GM19397 (cell line): ENCODE measurements around the gene GPRC5B.

Experiments used
- ATAC-seq: cut with Tn5 transposase; IDR thresholded peaks from one replicate; pipeline ENCODE4 v1.9.1; 2021; ENCODE audit warnings: mild to moderate bottlenecking, moderate library complexity; ENCODE audit not compliant: unreplicated experiment

The GPRC5B gene, protein sequence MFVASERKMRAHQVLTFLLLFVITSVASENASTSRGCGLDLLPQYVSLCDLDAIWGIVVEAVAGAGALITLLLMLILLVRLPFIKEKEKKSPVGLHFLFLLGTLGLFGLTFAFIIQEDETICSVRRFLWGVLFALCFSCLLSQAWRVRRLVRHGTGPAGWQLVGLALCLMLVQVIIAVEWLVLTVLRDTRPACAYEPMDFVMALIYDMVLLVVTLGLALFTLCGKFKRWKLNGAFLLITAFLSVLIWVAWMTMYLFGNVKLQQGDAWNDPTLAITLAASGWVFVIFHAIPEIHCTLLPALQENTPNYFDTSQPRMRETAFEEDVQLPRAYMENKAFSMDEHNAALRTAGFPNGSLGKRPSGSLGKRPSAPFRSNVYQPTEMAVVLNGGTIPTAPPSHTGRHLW

DNA sequence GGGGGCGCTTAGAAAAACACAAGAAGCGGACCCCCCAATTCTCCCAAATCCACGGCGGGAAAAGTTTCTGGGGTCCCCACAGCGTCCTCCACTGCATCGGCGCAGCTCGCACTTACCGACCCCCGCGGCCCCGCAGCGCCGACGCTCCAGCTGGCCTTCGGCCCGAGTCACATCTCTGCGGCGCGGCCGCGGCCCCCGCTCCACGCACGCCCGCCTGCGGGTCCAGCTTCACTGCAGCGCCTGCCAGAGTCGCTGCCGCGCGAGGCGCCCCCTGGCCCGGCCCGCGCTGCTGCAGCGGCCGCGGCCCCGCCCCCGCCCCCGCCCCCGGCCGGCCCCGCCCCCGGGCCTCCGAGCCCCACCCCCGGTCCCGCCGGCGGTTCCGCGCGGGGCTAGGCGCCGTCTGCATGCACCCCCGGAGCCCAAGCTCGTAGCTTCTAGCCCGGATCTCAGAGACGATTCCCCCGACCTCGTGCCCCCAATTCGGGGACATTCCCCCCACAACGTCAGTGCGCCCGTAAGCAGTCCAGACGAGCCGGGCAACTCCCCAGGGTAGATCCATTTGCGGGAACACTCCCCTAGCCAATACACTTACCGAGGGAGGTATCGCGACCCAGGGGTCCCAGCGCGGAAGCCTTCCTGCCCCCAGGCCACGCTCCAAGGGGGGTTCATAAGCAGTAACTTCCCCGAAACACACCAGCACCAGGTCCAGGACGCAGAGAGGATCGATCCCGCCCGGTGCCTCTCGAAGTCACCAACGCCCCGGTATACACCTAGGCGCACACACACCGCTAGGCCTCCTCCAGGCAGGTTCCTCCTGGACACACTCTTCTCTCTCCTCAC lies at the start of gene GPRC5B:
TSS of gene GPRC5B (minus strand) at position 238 of the 840 bp plus-strand sequence. CDS start 12,003 bp downstream, outside the sequence.
- no peak for ATAC-seq

DNA sequence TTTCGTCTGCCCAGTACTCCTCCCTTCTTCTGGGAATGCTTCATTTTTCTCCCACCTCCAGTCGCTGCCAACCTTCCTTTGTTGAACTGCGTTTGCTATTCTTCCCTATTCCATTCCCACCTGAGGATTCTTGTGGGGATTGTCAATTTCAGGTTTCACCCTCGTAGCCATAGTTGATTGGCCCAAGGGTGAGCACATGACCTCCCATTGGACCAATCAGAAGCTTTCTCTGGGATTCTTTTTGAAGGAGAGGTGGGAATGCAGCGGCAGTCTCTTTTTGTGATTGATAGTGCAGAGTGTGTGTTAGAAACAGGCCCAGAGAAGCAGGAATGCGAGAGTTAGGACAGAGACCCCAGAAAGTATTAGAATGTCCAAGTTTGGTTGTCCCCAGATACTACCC lies 49.1 kb upstream of the GPRC5B start:
- no peak for ATAC-seq

DNA sequence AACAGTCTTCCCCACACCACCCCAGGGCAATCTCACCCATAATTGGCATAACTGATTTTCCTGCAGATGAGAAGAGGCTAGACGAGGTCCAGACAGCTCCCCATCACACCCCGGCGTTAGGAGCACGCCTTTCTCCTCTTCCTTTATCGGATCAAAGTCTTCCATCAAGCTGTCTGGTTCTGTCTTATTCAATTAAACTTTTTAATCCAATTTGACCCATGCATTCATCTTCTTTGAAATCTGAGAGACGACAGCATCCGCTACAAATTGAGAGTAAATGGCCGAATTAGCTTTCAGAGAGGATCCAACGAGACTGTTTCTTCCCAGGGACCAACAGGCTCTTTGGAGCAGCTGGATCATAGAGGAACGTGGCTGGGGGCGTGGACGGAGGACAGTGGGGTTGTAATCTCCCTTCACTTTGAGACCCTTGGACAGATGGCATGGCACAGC lies 44.4 kb upstream of the GPRC5B start:
- no peak for ATAC-seq

DNA sequence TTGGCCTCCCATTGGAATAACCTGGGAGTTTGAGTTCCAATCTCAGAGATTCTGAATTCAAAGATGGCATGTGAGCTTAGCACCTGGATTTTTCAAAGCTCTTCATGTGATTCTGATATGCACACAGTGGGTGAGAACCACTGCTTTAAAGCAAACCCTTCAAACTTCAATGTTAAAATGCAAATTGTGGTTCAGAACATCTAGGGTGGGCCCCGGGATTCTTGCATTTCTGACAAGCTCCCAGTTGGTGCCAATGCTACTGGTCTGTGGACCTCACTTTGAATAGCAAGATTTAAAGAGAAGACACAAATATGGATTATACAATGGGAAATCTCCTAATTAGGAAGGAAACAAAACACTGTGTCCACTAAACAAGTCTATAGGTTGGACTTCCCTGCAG lies 43.8 kb upstream of the GPRC5B start:
- ATAC-seq, result no peak

DNA sequence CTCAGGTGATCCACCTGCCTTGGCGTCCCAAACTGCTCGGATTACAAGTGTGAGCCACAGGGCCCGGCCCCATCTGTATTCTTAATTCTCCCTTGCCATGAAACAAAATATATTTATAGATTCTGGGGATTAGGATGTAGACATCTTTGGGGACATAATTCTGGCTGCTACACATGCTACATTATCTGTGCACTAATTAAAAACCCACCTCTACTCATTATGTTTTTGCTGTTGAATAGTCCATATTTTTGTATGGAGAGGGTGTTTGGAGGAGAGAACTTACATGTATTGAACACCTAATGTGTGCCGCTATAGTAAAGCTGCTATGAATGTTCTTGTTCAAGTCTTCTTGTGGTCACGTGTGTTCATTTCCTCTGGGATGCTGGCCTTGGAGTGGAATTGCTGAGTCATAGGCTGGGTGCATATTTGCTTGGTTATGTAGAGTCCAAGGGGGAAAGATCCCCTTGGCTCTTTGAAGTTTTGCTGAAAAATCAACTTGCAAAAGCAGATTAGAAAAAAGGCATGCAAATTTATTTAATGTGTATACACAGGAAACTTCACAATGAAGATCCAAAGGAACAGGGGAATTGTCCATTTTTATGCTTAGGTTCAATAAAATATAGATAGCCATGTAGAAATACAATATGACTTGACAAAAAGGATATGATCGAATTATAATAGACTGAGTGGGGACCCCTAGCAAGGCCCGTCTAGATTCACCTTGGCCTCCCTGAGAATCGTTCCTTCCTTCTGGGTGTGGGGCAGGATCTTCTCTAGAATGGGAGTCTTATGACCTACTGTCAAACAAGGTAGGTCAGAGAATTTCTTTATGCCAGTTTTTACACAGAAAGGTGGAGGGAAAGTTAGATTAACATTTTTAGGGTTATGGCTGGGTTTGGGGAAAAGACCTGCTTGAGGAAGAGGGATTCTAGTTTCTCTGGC lies 42.1 kb upstream of the GPRC5B start:
- no peak for ATAC-seq

DNA sequence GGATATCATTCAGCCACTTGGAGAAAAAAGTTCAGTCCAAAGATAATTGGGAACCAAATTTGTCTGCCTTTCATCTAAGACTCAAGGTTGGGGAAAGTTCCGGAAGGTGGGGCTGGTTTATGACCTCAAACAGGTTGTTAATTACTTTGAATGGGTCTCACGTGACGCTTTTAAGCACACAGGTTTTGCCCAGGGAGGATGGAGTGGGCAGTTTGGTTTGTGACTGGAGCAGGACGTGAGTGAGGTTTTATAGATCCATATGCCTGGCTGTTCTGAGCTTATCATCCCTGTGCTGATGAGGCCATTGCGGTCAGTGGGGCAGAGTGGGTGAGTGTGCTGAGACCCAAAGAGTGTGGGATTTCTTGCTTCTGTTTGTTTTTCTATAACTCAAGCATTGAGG lies 38.7 kb upstream of the GPRC5B start:
- no peak for ATAC-seq

DNA sequence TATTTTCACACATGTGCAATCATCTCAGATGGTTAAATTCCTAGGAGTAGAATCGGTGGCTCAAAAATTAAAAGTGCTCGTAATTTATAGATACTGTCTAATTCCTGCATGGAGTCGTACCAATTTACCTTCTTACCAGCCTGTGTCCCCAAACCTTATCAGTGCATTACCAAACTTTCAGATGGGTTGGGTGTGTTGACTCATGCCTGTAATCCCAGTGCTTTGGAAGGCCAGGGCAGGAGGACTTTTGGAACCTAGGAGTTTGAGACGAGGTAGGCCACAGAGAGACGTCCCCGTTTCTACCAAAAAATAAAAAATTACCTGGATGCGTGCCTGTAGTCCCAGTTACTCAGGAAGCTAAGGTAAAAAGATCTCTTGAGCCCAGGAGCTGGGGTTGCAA lies 34.5 kb upstream of the GPRC5B start:
- ATAC-seq, result no peak

DNA sequence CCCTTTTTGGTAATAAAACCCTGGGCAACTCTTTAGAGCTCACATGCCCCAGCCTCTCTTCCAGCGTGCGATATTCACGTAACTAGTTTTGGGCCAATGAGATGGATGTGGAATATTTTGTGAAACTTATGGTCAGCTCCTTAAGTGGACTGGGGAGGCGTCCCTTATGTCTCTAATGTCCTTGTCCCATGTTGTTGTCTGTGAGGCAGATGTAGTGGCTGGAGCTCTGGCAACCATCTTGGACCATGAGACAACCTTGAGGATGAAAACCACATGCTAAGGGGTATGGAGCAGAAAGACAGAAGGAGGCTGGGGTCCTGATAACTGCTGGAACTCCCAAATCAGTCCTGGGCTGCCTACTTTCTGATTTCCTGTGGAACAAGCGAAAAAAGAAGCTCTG lies 31.4 kb upstream of the GPRC5B start:
- no peak for ATAC-seq

DNA sequence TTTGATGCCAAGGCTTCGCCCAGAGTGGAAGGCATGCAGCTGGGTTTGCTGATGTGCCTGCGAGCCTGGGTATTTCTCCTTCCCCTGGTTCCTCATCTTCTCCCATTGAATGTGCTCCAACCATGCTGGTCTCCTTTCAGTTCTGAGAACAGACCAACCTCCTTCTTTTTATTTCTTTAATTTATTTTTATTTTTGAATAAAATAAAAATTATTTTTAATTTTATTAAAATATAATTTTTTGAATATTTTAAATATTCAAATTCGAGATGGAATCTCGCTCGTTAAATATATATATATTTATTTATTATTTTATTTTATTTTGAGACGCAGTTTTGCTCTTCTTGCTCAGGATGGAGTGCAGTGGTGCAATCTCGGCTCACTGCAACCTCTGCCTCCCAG lies 30.2 kb upstream of the GPRC5B start:
- ATAC-seq, result no peak

DNA sequence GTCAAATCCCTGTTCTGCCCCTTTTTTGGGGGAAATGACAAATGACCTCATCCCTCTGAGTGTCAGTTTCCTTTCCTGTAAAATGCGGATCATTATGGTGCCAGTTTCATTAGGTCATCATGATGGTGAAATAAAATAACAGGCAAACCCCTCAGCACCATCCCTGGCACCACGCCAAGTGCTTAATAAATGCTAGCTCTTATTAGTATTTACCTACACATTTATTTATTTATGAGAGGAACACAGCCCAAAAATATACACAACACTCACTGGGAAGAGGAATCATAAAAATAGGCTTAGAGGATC lies 28.6 kb upstream of the GPRC5B start:
- ATAC-seq, result no peak

DNA sequence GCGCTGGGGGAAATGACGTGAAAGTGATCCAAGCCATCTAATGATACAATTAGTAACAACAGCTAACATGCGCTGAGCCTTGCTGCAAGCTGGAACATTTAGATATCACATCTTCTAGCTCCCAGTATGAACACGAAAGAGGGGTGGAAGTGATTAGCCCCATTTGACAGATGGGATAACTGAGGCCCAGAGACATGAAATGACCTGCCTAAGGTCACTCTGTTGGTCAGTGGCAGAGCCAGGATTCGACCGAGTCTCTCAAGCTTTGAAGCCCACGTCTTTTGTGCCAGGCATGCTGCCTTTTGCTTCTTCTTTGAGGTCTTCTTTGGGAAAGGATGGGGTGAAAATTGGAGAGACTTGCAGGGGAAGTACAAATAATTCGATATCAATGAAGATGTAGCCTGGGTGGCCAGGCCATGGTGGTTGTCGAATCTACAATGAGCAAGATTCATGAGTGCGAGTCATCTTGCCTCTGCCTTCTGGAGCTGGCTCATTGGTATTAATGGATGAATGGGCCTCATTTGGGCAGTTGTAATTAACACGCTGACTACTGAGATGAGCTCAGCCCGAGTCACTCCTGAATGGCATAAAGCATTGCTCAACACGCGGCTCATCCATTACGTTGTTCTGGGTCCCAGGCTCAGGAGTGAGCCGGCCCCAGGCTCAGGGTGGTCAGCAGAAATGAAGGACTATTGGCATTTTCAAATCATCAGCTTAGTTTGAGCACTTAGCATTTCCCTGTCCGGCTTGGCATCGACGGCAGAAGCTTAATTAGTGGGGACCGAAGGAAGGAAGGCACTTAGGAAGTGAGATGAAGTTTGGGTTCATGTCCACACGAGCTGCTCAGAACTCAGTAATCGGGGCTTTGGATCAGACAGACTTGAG lies 28.0 kb upstream of the GPRC5B start:
- ATAC-seq, result no peak

DNA sequence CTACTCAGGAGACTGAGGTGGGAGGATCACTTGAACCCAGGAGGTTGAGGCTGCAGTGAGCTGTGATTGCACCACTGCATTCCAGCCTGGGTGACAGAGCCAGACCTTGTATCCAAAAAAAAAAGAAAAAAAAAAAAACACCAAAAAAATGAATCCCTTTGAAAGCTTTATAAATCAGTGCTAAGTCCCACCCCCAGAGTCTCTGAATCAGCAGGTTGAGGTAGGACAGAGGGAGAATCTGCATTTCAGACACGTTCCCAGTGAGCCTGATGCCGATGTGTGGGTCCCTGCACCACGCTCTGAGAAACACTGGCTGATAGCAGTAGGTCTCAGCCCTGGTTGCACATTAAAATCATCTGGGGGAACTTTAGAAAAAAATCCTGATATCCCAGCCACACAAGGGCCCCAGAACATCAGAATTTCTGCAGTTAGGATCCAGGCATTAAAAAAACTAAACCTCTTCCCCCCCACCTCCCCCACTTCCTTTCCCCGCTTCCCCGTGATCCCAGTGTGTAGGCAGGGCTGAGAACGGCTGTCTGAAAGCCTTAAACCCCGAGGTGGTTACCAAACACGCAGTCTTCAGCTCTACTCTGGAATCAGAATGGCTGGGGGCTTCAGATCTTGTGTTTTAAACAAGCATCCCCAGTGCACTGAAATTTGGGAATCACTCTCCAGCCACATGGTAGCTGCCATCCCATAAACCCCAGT lies 27.3 kb upstream of the GPRC5B start:
- no peak for ATAC-seq

DNA sequence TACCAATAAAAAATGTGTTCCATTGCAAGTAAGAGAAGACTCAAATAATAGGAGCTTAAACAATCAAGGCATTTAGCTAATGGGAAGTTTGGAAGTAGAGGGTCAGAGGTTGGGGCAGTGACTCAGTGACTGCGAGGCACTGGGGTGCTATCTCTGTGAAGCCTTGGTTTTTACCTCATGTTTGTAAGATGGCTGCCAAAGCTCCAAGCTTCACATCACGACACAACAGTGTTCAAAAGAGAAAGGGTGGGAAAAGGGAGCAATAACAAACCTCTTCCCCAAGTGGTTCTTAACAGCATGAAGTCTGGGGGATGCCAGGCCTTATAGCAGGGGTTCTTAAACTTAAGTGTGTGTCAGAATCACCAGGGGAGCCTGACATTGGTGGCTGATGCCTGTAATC lies 26.6 kb upstream of the GPRC5B start:
- no peak for ATAC-seq

DNA sequence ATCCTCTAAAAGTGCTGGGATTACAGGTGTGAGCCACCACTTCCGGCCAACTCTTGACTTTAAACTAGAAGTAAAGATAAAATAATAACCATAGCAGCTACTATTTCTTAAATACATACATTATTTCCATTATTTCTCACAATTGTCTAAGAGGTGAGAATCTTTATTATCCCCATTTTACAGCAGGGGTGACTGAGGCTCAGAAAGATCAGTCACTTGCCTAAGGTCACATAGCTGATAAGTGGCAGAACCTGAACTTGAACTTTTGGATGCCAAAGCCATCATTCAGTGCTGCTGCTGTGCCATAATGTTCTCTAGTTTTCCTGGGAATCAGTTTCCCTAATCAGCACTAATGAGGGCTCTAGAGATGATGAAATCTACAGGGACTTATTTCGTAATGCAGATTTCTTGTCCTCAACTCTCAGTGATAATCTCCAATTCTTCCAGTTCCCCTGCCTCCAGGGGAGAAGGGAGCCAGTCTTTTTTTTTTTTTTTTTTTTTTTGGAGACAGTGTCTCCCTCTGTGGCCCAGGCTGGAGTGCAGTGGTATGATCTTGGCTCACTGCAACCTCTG lies 25.2 kb upstream of the GPRC5B start:
- no peak for ATAC-seq

DNA sequence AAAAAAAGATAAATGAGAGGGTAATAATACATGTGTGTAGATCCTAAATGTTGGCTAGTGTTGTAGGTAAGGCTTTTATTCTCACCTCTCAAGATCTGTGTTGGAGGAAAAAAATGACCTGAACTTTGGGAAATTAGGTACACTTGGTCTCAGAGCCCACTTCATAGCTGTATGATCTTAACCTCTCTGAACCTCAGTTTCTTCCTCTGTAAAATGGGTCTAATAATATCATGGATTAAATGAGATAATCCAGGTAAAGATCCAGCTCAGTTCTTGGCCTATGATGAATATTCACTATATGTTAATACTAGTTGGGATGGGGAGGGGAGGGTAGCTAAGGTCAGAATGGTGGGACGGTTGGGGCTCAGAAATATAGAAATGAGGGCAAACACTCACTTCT lies 24.3 kb upstream of the GPRC5B start:
- no peak for ATAC-seq

DNA sequence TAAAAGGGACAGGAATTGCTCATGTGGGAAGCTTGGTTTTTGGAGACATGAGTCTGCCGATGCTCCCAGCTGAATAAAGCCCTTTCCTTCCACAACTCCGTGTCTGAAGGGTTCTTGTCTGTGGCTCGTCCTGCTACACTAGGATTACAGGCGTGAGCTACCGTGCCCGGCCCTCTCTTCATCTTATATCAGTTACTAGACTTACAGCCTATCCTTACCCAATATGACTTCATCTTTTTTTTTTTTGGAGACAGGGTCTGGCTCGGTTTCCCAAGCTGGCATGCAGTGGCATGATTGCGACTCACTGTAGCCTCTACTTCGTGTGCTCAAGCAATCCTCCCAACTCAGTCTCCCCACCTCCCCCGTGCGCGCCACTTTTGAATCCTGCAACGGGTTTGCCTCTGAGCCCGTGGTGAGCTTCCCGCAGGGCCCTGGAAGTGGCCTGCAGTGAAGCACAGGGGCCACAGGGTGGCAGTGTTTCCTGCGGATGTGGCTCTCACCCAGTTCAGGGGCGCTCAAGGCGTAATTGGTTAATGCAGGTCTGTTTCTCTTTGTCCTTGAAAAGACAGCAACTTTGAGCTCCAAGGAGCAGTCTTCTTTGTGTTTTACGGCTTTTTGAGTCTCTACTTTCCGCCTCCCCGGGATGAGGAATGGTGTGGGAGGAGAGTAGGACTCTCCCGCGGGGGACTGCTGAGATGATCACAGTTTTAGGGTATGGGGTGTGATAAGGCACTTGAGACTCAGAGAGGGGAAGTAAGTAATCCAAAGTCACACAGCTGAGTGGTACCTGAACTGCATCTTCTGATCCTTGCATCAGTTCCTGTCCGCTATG lies 22.7 kb upstream of the GPRC5B start:
- ATAC-seq, result peak; percentile 94

DNA sequence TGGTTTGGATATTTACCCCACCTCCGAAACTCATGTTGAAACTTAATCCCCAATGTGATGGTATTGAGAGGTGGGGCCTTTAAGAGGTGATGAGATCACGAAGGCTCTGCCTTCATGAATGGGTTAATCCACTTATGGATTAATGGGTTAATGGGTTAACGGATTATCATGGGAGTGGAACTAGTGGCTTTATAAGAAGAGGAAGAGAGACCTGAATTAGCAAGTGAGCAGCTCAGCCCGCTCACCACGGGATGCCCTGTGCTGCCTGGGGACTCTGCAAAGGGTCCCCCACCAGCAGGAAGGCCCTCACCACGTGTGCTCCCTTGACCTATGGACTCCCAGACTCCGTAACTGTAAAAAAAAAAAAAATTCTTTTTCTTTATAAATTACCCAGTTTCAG lies 16.5 kb upstream of the GPRC5B start:
- ATAC-seq, result no peak

DNA sequence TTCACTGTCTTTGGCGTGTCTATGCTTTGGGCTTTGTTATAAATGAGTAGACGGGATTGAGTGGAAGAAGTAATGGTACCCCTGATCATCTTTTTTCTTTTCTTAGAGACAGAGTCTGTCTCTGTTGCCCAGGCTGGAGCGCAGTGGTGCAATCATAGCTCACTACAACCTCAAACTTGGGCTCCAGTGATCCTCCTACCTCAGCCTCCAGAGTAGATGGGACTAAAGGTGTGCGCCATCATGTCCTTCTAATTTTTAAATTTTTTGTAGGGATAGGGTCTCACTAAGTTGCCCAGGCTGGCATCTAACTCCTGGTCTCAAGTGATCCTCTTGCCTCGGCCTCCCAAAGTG lies 14.9 kb upstream of the GPRC5B start:
- no peak for ATAC-seq
